SK-N-MC (cell line): Measurements from ENCODE around the gene HS3ST2.
"Not testable (repeated sequence)": the region's sequence is repeated elsewhere in the genome, so short reads cannot be mapped to it uniquely, and the experiment has no call there.

ENCODE experiments used
- DNase-seq: peaks from one replicate; pipeline ENCODE4 v3.0.0-alpha.2; 2011; ENCODE audit warnings: low read depth, low spot score
- H3K27ac ChIP-seq: fragments of 200-600 bp; sonication (generic); 2 replicates; pipeline ENCODE4 v1.5.1; 2016; ENCODE audit warnings: mixed run types
- H3K36me3 ChIP-seq: fragments of 200-600 bp; sonication (generic); 2 replicates; pipeline ENCODE4 v1.6.1; 2017; ENCODE audit warnings: antibody characterized with exemption, low read length, mixed read lengths; ENCODE audit not compliant: insufficient read depth
- H3K4me3 ChIP-seq: fragments of 200-600 bp; sonication (generic); 2 replicates; pipeline ENCODE4 v1.5.1; 2016
- H3K9ac ChIP-seq: fragments of 200-600 bp; sonication (generic); 2 replicates; pipeline ENCODE4 v1.8.0; 2017; ENCODE audit warnings: mixed run types, mixed read lengths; ENCODE audit not compliant: insufficient read length
- H3K9me3 ChIP-seq: fragments of 200-600 bp; sonication (generic); 2 replicates; pipeline ENCODE4 v1.6.1; 2017; ENCODE audit warnings: low read depth, mild to moderate bottlenecking, antibody characterized with exemption, low read length, moderate library complexity, mixed read lengths
- EZH2 ChIP-seq: fragments of 200-600 bp; sonication (generic); IDR thresholded peaks from one replicate; pipeline ENCODE4 v1.6.1; 2017; ENCODE audit warnings: antibody characterized with exemption
- FOXP2 ChIP-seq: optimal IDR thresholded peaks from 2 replicates; pipeline ENCODE3; 2011; ENCODE audit warnings: mild to moderate bottlenecking, moderate library complexity; ENCODE audit not compliant: insufficient read depth; ENCODE audit errors: extremely low read length, control extremely low read depth
- POLR2AphosphoS5 ChIP-seq: IDR thresholded peaks from 2 replicates; pipeline ENCODE4 v1.6.1; 2012; ENCODE audit warnings: mild to moderate bottlenecking, low read depth, low read length, borderline replicate concordance

Gene HS3ST2

DNA sequence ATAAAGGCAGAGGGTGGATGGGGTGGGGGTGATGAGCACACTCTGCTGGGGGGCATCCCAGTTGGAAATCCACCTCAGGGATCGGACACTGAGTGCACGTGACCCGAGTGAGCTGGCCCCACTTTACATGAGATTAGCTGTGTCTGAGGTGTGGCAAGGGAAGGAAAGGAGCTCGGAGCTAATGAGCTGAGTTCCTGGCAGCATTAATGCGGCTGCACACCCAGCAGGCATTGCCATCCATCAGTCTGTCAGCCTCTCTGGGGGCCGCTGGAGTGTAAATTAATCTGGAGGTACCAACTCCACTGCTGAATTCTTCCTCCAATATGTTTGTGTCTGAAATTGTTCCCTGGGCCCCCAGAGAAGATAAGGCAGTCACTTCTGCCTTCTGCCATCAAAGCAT, 65.5 kb downstream of the HS3ST2 start:
- Histone ChIP-seq H3K4me3 (no peak overlapping the region), H3K36me3 (no peaks in the 10 kb centered on the region), H3K9ac (no peak overlapping the region), H3K9me3 (no peaks in the 10 kb centered on the region), H3K27ac (no peak overlapping the region)
- TF ChIP-seq FOXP2 = no peak
- no peak for TF ChIP-seq POLR2AphosphoS5
- TF ChIP-seq EZH2 = no peak
- no peak for DNase-seq

DNA sequence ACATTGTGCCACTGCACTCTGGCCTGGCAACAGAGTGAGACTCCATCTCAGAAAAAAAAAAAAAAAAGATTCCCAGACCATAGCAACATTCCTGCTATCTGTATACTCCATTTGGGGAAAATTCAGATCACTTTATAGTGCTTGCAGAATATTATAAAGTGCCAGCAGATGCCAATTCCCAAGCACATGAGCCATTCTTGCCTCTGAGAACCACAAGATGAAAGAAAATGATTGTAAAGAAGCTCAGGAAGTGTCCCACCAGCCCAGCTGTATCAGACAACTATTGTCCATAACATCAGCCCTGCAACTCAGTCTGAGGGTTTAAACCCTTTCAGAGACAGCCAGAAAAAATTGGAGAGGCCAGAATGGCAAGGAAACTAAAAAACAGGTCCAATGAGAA, 69.0 kb downstream of the HS3ST2 start:
- Histone ChIP-seq H3K4me3 (no peak overlapping the region), H3K9ac (no peak overlapping the region), H3K9me3 (no peaks in the 10 kb centered on the region), H3K27ac (no peak overlapping the region), H3K36me3 (no peaks in the 10 kb centered on the region)
- DNase-seq = no peak
- TF ChIP-seq FOXP2 = no peak
- no peak for TF ChIP-seq POLR2AphosphoS5
- TF ChIP-seq EZH2 = no peak

DNA sequence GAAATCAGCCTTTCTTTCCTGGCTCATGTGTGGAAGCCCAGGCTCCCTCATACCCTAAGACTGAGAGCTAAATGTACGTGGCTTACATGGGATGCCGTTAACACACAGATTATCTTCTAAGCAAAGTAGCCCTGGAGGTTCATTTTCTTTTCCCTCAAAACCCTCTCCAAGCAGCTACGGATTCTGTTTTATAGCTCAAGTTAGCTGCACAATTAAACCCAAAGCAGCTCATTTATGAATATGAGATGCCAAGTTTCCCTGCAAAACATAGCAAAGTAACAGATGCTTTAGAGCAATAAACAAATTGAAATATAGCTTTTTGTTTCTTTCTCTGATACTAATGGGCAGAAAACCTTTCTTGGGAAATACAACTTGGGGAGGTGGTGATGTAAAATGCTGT, 72.0 kb downstream of the HS3ST2 start:
- Histone ChIP-seq H3K27ac (no peak overlapping the region), H3K36me3 (no peaks in the 10 kb centered on the region), H3K9ac (no peak overlapping the region), H3K4me3 (no peak overlapping the region), H3K9me3 (no peaks in the 10 kb centered on the region)
- no peak for DNase-seq
- TF ChIP-seq POLR2AphosphoS5 (no peak), FOXP2 (no peak), EZH2 (no peak)

DNA sequence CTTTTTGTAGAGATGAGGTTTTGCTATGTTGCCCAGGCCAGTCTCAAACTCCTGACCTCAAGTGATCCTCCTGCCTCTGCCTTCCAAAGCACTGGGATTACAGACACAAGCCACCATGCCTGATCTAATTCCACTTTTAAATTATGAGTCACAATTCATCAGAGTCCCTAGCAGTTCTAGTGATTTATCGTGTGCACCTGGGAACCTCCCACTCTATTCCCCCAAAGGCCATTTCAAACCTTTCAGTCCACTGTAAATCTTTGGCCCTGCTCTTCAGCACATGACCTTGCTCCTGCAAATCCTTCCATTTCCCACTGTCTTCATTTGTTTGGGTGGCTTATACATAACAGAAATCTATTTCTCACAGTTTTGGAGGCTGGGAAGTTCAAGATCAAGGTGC, 73.0 kb downstream of the HS3ST2 start:
- DNase-seq = no peak
- no peak overlapping the region for H3K27ac ChIP-seq
- H3K9me3 ChIP-seq = no peaks in the 10 kb centered on the region
- no peak for TF ChIP-seq EZH2
- TF ChIP-seq POLR2AphosphoS5 = no peak
- TF ChIP-seq FOXP2 = no peak
- no peak overlapping the region for H3K9ac ChIP-seq
- no peaks in the 10 kb centered on the region for H3K36me3 ChIP-seq
- H3K4me3 ChIP-seq = no peak overlapping the region

DNA sequence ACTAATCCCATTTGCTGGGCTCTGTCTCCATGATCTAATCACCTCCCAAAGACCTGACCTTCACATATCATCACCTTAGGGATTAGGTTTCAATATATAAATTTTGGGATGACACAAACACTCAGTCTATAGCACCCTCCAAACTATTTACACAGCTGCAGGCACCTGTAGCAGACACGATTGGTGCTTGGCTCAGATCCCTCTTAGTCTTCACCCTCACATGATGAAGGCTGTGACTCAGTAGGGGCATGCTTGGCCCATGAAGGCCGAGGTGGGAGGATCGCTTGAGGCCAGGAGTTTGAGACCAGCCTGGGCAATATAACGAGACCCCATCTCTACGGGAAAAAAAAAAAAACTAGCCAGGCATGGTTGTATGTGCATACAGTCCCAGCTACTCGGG, 73.5 kb downstream of the HS3ST2 start:
- Histone ChIP-seq H3K4me3 (no peak overlapping the region), H3K9ac (no peak overlapping the region), H3K27ac (no peak overlapping the region), H3K9me3 (no peaks in the 10 kb centered on the region), H3K36me3 (no peaks in the 10 kb centered on the region)
- no peak for TF ChIP-seq EZH2
- TF ChIP-seq POLR2AphosphoS5 = no peak
- DNase-seq = no peak

DNA sequence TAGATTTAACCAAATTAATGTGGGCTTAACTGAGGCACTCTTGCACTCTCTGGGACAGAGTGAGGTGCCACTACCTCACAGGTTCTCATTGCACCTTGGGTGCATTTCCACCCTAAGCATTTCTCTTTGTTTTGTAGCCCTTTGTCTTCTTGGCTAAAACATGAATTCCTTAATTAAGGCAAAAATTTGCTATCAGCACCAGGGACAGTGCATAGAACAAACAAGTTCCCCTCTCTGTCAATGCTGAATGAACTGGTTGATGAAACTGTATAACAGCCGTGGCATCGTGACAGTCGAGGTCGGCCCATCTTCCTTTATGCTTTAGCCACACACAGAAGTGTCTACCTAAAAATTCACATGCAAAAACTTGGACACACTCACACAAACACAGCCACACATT, 74.8 kb downstream of the HS3ST2 start:
- DNase-seq = no peak
- no peak overlapping the region for H3K9ac ChIP-seq
- no peaks in the 10 kb centered on the region for H3K9me3 ChIP-seq
- no peak overlapping the region for H3K27ac ChIP-seq
- no peak overlapping the region for H3K4me3 ChIP-seq
- TF ChIP-seq FOXP2 (no peak), POLR2AphosphoS5 (no peak), EZH2 (no peak)
- H3K36me3 ChIP-seq = no peaks in the 10 kb centered on the region

DNA sequence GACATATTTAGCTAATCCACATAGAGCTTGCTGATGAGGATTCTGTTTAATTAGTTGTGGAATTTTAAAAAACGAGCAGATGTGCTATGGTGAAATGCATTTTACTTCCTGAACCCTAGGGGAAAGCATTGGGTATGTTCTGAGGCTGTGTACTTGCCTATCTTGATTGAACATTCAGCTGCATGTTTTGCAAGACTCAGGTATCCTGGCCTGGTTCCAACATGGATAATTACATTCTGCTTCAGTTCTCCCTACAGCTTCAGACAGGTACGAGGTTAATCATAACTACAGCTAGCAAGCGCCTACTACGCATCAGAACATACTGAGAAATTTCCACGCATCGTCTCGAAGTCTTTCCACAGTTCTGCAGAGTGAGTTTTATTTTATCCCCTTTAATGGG, 77.0 kb downstream of the HS3ST2 start:
- no peaks in the 10 kb centered on the region for H3K36me3 ChIP-seq
- no peak overlapping the region for H3K4me3 ChIP-seq
- DNase-seq = no peak
- no peak overlapping the region for H3K27ac ChIP-seq
- H3K9me3 ChIP-seq = no peaks in the 10 kb centered on the region
- TF ChIP-seq FOXP2 (no peak), POLR2AphosphoS5 (no peak), EZH2 (no peak)
- H3K9ac ChIP-seq = no peak overlapping the region

DNA sequence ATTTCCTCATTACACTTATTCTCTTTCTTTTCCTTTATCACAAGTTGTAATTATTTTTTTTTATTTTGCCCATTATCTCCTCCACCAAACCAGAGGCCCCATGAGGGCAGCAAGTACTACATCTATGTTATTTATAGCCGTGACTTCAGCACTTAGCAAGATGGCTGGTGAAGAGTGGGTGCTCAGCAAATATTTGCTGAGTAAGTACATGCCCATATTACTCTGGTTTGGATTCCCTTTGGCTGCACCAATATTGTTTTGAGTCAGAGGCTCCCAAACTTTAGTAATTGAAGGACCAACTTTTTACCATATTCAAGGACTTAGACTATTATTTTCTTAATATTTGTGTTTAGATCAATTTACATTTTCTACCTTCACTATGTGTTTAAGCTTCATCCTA, 83.2 kb downstream of the HS3ST2 start:
- no peak overlapping the region for H3K27ac ChIP-seq
- H3K9me3 ChIP-seq = no peaks in the 10 kb centered on the region
- no peaks in the 10 kb centered on the region for H3K36me3 ChIP-seq
- DNase-seq = no peak
- no peak overlapping the region for H3K4me3 ChIP-seq
- TF ChIP-seq FOXP2 (no peak), POLR2AphosphoS5 (no peak), EZH2 (no peak)
- H3K9ac ChIP-seq = no peak overlapping the region

DNA sequence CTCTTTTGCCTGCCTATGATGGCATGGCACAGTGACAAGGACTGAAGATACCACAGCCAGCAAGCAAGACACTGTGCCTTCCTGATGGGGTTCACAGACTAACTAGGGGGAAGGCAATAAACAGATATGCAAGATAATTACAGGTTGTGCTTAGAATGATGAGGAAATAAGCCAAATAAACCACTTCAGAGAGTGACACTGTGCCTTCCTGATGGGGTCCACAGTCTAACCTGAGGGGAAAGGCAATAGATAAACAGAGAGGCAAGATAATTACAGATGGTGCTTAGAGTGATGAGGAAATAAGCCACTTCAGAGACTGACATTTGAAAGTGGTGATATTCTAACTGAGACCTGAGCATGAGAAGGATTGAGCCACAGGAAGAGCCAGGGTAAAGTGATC, 84.2 kb downstream of the HS3ST2 start:
- Histone ChIP-seq H3K9ac (no peak overlapping the region), H3K27ac (no peak overlapping the region), H3K4me3 (no peak overlapping the region), H3K9me3 (no peaks in the 10 kb centered on the region), H3K36me3 (no peaks in the 10 kb centered on the region)
- DNase-seq = no peak
- no peak for TF ChIP-seq POLR2AphosphoS5
- no peak for TF ChIP-seq EZH2
- TF ChIP-seq FOXP2 = no peak

DNA sequence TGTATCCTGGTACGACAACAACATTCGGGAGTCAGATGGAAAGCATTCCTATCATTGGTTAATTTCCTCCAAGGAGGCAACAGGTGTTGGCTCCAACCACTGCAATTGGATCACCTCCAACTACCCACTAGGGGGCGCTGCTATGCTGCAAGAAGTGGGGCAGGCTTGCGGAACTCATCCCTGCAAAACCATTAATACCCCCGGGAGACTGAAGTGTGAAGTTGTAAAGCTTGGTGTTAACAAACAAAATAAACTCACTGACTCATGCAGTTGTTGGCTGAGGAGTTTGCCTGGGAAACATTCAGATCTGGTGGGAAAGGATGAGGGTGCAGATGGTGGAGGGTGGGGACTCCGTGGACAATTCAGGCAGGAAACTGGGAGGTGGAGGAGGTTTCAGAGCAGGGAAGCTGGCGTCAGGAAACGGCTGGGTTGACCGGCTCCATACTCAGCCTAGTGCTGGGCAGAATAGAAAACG, 84.9 kb downstream of the HS3ST2 start:
- Histone ChIP-seq H3K27ac (no peak overlapping the region), H3K9me3 (no peaks in the 10 kb centered on the region), H3K4me3 (no peak overlapping the region), H3K9ac (no peak overlapping the region), H3K36me3 (no peaks in the 10 kb centered on the region)
- TF ChIP-seq FOXP2 (no peak), EZH2 (no peak), POLR2AphosphoS5 (no peak)
- peak; percentile 57 for DNase-seq

DNA sequence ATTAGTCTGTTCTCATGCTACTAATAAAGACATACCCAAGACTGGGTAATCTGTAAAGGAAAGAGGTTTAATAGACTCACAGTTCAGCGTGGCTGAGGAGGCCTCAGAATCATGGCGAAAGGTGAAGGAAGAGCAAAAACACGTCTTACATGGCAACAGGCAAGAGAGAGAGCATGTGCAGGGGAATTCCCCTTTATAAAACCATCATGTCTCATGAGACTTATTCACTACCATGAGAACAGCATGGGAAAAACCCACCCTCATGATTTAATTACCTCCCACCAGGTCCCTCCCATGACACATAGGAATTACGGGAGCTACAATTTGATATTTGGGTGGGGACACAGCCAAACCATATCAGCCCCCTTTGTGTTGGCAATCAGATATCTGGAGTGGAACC, 85.6 kb downstream of the HS3ST2 start:
- H3K36me3 ChIP-seq, H3K9ac ChIP-seq, DNase-seq, H3K4me3 ChIP-seq, H3K9me3 ChIP-seq, H3K27ac ChIP-seq: not testable (repeated sequence)
